Endothelial cell of umbilical vein (primary cell): ENCODE measurements around the gene TRNAU1AP. TPM values are rescaled to one million over a fixed set of nuclear protein-coding genes. Genes with fewer than 3 reads are reported as not detected.

Experiments
- BruUV-seq: library from RNA; stranded (reverse); fragments of 400-500 nt; replicated peaks from 2 replicates; lab custom pipeline; 2021; lab: Mats Ljungman, UMichigan
- CTCF ChIA-PET: fragments of 300-600, 350-600 bp; sonication (Branson Sonifier 250); formaldehyde crosslinking; loops from one replicate; lab custom pipeline; 2021; ENCODE audit warnings: antibody characterized with exemption, inconsistent platforms; lab: Charles Lee
- POLR2A ChIA-PET: fragments of 300-600, 350-600 bp; sonication (Branson Sonifier 250); formaldehyde crosslinking; loops from one replicate; lab custom pipeline; 2021; ENCODE audit warnings: antibody characterized with exemption, inconsistent platforms; lab: Charles Lee
- DNase-seq: peaks from one replicate; pipeline ENCODE4 v3.0.0-alpha.2; 2011; ENCODE audit warnings: low read depth, low spot score
- FAIRE-seq: peaks from 2 replicates; lab custom pipeline; 2011; peaks lifted over from hg19 to GRCh38; lab: Jason Lieb, UNC
- H2AFZ ChIP-seq: 2 replicates; pipeline ENCODE4 v1.6.0; 2012; ENCODE audit warnings: low read depth, low read length, control low read depth, inconsistent platforms
- H3K27ac ChIP-seq: 2 replicates; pipeline ENCODE4 v1.5.1; 2011; ENCODE audit warnings: low read depth, mild to moderate bottlenecking, control low read depth, low read length, moderate library complexity; ENCODE audit not compliant: insufficient read depth
- H3K27me3 ChIP-seq, 2 experiments: 2 replicates each; pipeline versions ENCODE4 v1.6.0 to v1.6.1; 2011; ENCODE audit warnings: low read length in 2 of 2, mixed read lengths in 1 of 2; ENCODE audit not compliant: control insufficient read depth in 2 of 2, insufficient read depth in 2 of 2
- H3K36me3 ChIP-seq, 2 experiments: 2 replicates in 1 of 2; 3 replicates in 1 of 2; pipeline ENCODE4 v1.5.1; 2011; ENCODE audit warnings: low read length in 2 of 2, mild to moderate bottlenecking in 1 of 2, moderate library complexity in 1 of 2; ENCODE audit not compliant: control insufficient read depth in 2 of 2, insufficient read depth in 2 of 2; ENCODE audit errors: extremely low read depth in 1 of 2
- H3K4me1 ChIP-seq: 3 replicates; pipeline ENCODE4 v1.5.1; 2011; ENCODE audit warnings: mild to moderate bottlenecking, low read length; ENCODE audit not compliant: control insufficient read depth, insufficient read depth; ENCODE audit errors: extremely low read depth
- H3K4me2 ChIP-seq: 2 replicates; pipeline ENCODE4 v1.6.1; 2011; ENCODE audit warnings: low read length, control low read depth, mixed read lengths; ENCODE audit not compliant: insufficient read depth
- H3K4me3 ChIP-seq, 3 experiments: fragments of 200-600 bp in 1 of 3; sonication (generic), shearing (Covaris generic) in 1 of 3; replicated peaks in 1 of 3; 2 replicates each; pipeline ENCODE4 v1.5.1; 2011 to 2016; ENCODE audit warnings: control low read depth in 3 of 3, low read length in 3 of 3, mild to moderate bottlenecking in 2 of 3, inconsistent platforms in 1 of 3, low read depth in 1 of 3, moderate library complexity in 1 of 3; ENCODE audit not compliant: insufficient read depth in 1 of 3
- H3K79me2 ChIP-seq: 2 replicates; pipeline ENCODE4 v1.6.0; 2012; ENCODE audit warnings: low read length, inconsistent platforms; ENCODE audit not compliant: control insufficient read depth, insufficient read depth
- H3K9ac ChIP-seq: replicated peaks from 2 replicates; pipeline ENCODE3; 2011; ENCODE audit warnings: low read length, control low read depth; ENCODE audit not compliant: insufficient read depth; ENCODE audit errors: extremely low read depth
- H3K9me1 ChIP-seq: replicated peaks from 3 replicates; pipeline ENCODE4 v1.6.0; 2011; ENCODE audit warnings: mild to moderate bottlenecking, low read length; ENCODE audit not compliant: control insufficient read depth, insufficient read depth; ENCODE audit errors: extremely low read depth
- H3K9me3 ChIP-seq: replicated peaks from 2 replicates; pipeline ENCODE4 v1.5.1; 2012; ENCODE audit warnings: low read length, inconsistent platforms; ENCODE audit not compliant: control insufficient read depth, insufficient read depth
- H4K20me1 ChIP-seq: replicated peaks from 2 replicates; pipeline ENCODE3; 2011; ENCODE audit warnings: mild to moderate bottlenecking, low read length; ENCODE audit not compliant: control insufficient read depth, insufficient read depth; ENCODE audit errors: extremely low read depth
- CTCF ChIP-seq, 2 donors: IDR thresholded peaks; 1 replicate in 1 of 2; 2 replicates in 1 of 2; pipeline ENCODE4 v1.5.1; 2011; ENCODE audit warnings: low read length in 2 of 2, mild to moderate bottlenecking in 2 of 2, moderate library complexity in 2 of 2, control low read depth in 1 of 2, inconsistent platforms in 1 of 2, low read depth in 1 of 2; ENCODE audit not compliant: insufficient read depth in 1 of 2; ENCODE audit errors: extremely low read depth in 1 of 2
- EZH2 ChIP-seq: IDR thresholded peaks from 2 replicates; pipeline ENCODE4 v1.6.1; 2012; ENCODE audit warnings: borderline replicate concordance, low read depth, mild to moderate bottlenecking, moderate library complexity, low read length, inconsistent platforms; ENCODE audit not compliant: severe bottlenecking
- FOS ChIP-seq: IDR thresholded peaks from 2 replicates; pipeline ENCODE4 v1.6.1; 2011; ENCODE audit warnings: mild to moderate bottlenecking, low read length, moderate library complexity, borderline replicate concordance; ENCODE audit not compliant: insufficient read depth
- GATA2 ChIP-seq: IDR thresholded peaks from 2 replicates; pipeline ENCODE4 v1.7.0; 2011; ENCODE audit warnings: low read depth, mild to moderate bottlenecking, moderate library complexity, mixed read lengths, low read length; ENCODE audit not compliant: insufficient read length, insufficient read depth
- JUN ChIP-seq: IDR thresholded peaks from 2 replicates; pipeline ENCODE4 v1.6.1; 2011; ENCODE audit warnings: borderline replicate concordance, low read depth; ENCODE audit not compliant: insufficient read length, insufficient read depth
- MAX ChIP-seq: IDR thresholded peaks from 2 replicates; pipeline ENCODE4 v1.6.1; 2011; ENCODE audit not compliant: insufficient read depth, insufficient read length
- MYC ChIP-seq: IDR thresholded peaks from one replicate; pipeline ENCODE4 v1.6.1; 2011; ENCODE audit warnings: mild to moderate bottlenecking, low read depth, low read length
- POLR2A ChIP-seq: IDR thresholded peaks from 2 replicates; pipeline ENCODE4 v1.6.1; 2012; ENCODE audit warnings: low read depth, mild to moderate bottlenecking, control low read depth, low read length
- POLR2AphosphoS5 ChIP-seq: IDR thresholded peaks from 2 replicates; pipeline ENCODE4 v1.6.1; 2012; ENCODE audit warnings: low read depth, mild to moderate bottlenecking, control low read depth, low read length, moderate library complexity; ENCODE audit not compliant: insufficient read depth
- dilution Hi-C: fragments of 300-500 bp; cut with MboI; formaldehyde crosslinking; loops from one replicate; pipeline ENCODE4 v1.15.0; 2019; ENCODE audit warnings: low sequenced_read_pairs; ENCODE audit not compliant: extremely low pct_ligation_motif_present
- intact Hi-C: fragments of 100-400 bp; cut with micrococcal nuclease; formaldehyde crosslinking; loops from one replicate; pipeline ENCODE4 v1.10.0; 2022
- polyA plus RNA-seq, 4 experiments: library from polyadenylated mRNA; depleted of rRNA in 3 of 4; stranded (reverse) in 3 of 4; unstranded in 1 of 4; fragments of >200 nt; gene quantifications; 2 replicates each; pipeline versions ENCODE4 v1.2.1 to v1.2.3, GENCODE V29; 2011 to 2012; ENCODE audit warnings: missing spikeins in 1 of 4
- total RNA-seq: library from RNA; stranded (reverse); gene quantifications from 2 replicates; pipeline ENCODE4 v1.2.3, GENCODE V29; 2021

The TRNAU1AP gene
- total and polyA plus RNA-seq, 2 donors (not counting 3 experiments of a cell fraction or from before 2014, with no cell fraction given), result 32.7 to 46.2 TPM

- TF ChIP-seq EZH2 (no peak), POLR2A (no peak), MYC (no peak), FOS (no peak), POLR2AphosphoS5 (no peak), JUN (no peak), CTCF (IDR thresholded peaks at IDR 0.05; ENCODE audit: extremely low read depth in 1 of 2, insufficient read depth in 1 of 2, low read depth in 1 of 2, low read length in 2 of 2) (no peak), MAX (no peak), GATA2 (no peak)
- ChIA-PET CTCF (interaction anchor here (0.6 to 2.6 kb wide), 13 partner anchors 9 to 358 kb away, joined by 3 to 53 read pairs (median 4); partner anchors contain the start of genes RCC1 and TRNAU1AP), POLR2A (interaction anchor here (0.7 to 1.1 kb wide), 2 partner anchors 13 to 81 kb away, joined by 3 read pairs; partner anchors contain the start of gene RCC1)
- FAIRE-seq, result peak; percentile 64
- Histone ChIP-seq H2AFZ (peak overlapping the region; percentile 21), H3K4me3 (peak overlapping the region; percentile 22 to 73 (median 52)), H3K9me1 (no peaks in the 10 kb centered on the region), H3K27me3 (no peaks in the 10 kb centered on the region), H3K79me2 (peaks cover 47% of the 10 kb centered on the region), H4K20me1 (no peaks in the 10 kb centered on the region), H3K9ac (peak overlapping the region; percentile 75), H3K4me1 (peaks cover 14% of the 10 kb centered on the region), H3K9me3 (no peaks in the 10 kb centered on the region), H3K4me2 (peak overlapping the region; percentile 92), H3K27ac (peak overlapping the region; percentile 46), H3K36me3 (no peaks in the 10 kb centered on the region)
- DNase-seq, result no peak
- dilution Hi-C loops, result no loop called here
- BruUV-seq, result TSS peak; percentile 7
- intact Hi-C loops, result loop anchor here (1.0 to 5.0 kb wide), 6 partner anchors 34 to 358 kb away; partner anchors contain the start of genes TAF12, TRNAU1AP and YTHDF2
Observed at GRCh38 chr1:28518745-28519341, 34.0 kb upstream of the TRNAU1AP start.
